CD4-positive, alpha-beta memory T cell (primary cell): ENCODE results near the gene ORAI1. TPM values are rescaled to one million over a fixed set of nuclear protein-coding genes. Genes with fewer than 3 reads are reported as not detected.
"Not testable (repeated sequence)": the region's sequence is repeated elsewhere in the genome, so short reads cannot be mapped to it uniquely, and the experiment has no call there.

Experiments
- CTCF ChIA-PET: fragments of 350-600 bp; sonication (Branson Sonifier 250); formaldehyde crosslinking; loops from one replicate; lab custom pipeline; 2021; ENCODE audit warnings: inconsistent platforms; ENCODE audit not compliant: partially characterized antibody; lab: Charles Lee
- POLR2A ChIA-PET: fragments of 350-600 bp; sonication (Branson Sonifier 250); formaldehyde crosslinking; loops from one replicate; lab custom pipeline; 2021; ENCODE audit not compliant: partially characterized antibody; lab: Charles Lee
- DNase-seq, 5 donors: peaks; one replicate each; pipeline versions ENCODE4 v3.0.0 to v3.0.0-alpha.2; 2020 to 2022; ENCODE audit warnings: mixed read lengths in 1 of 5
- H3K27ac ChIP-seq: one replicate; pipeline ENCODE4 v1.7.0; 2013; ENCODE audit warnings: low read depth, low read length
- H3K27me3 ChIP-seq: 2 replicates; pipeline ENCODE4 v1.7.0; 2013; ENCODE audit warnings: mild to moderate bottlenecking, low read length, moderate library complexity; ENCODE audit not compliant: insufficient read depth
- H3K36me3 ChIP-seq: 2 replicates; pipeline ENCODE4 v1.7.0; 2013; ENCODE audit warnings: mild to moderate bottlenecking, low read length, moderate library complexity; ENCODE audit not compliant: insufficient read depth
- H3K4me1 ChIP-seq: 2 replicates; pipeline ENCODE4 v1.7.0; 2013; ENCODE audit warnings: mild to moderate bottlenecking, low read length, moderate library complexity; ENCODE audit not compliant: insufficient read depth
- H3K4me3 ChIP-seq, 2 donors: one replicate each; pipeline ENCODE4 v1.7.0; 2013; ENCODE audit warnings: low read length in 2 of 2, mild to moderate bottlenecking in 1 of 2
- H3K9me3 ChIP-seq, 2 donors: one replicate each; pipeline ENCODE4 v1.7.0; 2013; ENCODE audit warnings: low read length in 2 of 2, control low read depth in 1 of 2; ENCODE audit not compliant: control insufficient read depth in 1 of 2
- H3K27ac Mint-ChIP-seq, 7 donors: one replicate each; pipeline ENCODE4 v1.8.0; 2020 to 2021; ENCODE audit warnings: mixed read lengths in 7 of 7, mild to moderate bottlenecking in 6 of 7, inconsistent platforms in 3 of 7, moderate library complexity in 3 of 7
- H3K27me3 Mint-ChIP-seq, 2 donors: one replicate each; pipeline ENCODE4 v1.8.0; 2020 to 2021; ENCODE audit warnings: mixed read lengths in 2 of 2
- H3K36me3 Mint-ChIP-seq, 2 donors: one replicate each; pipeline ENCODE4 v1.8.0; 2020 to 2021; ENCODE audit warnings: mixed read lengths in 2 of 2, inconsistent platforms in 1 of 2, mild to moderate bottlenecking in 1 of 2
- H3K4me1 Mint-ChIP-seq, 4 donors: one replicate each; pipeline ENCODE4 v1.8.0; 2020 to 2021; ENCODE audit warnings: mixed read lengths in 4 of 4, mild to moderate bottlenecking in 1 of 4
- H3K4me3 Mint-ChIP-seq, 8 donors: one replicate each; pipeline ENCODE4 v1.8.0; 2020 to 2021; ENCODE audit warnings: mixed read lengths in 8 of 8, mild to moderate bottlenecking in 7 of 8, moderate library complexity in 6 of 8, inconsistent platforms in 3 of 8
- H3K9me3 Mint-ChIP-seq, 8 donors: one replicate each; pipeline ENCODE4 v1.8.0; 2020 to 2021; ENCODE audit warnings: mixed read lengths in 8 of 8, mild to moderate bottlenecking in 5 of 8, inconsistent platforms in 3 of 8, moderate library complexity in 1 of 8
- intact Hi-C: fragments of 100-400 bp; cut with micrococcal nuclease; formaldehyde crosslinking; loops from one replicate; pipeline ENCODE4 v1.15.1; 2023
- polyA plus RNA-seq, 2 donors: library from polyadenylated mRNA; unstranded; fragments of 300-500 nt; fragmentation: Illumina TruSeq; gene quantifications; one replicate each; pipeline ENCODE4 v1.2.3, GENCODE V29; 2021
- total RNA-seq, 2 experiments: library from RNA; stranded (reverse); gene quantifications; one replicate each; pipeline ENCODE4 v1.2.3, GENCODE V29; 2021

Gene ORAI1
- total and polyA plus RNA-seq, 4 experiments from 2014 or later = 48.8 to 235 (median 119) TPM

DNA sequence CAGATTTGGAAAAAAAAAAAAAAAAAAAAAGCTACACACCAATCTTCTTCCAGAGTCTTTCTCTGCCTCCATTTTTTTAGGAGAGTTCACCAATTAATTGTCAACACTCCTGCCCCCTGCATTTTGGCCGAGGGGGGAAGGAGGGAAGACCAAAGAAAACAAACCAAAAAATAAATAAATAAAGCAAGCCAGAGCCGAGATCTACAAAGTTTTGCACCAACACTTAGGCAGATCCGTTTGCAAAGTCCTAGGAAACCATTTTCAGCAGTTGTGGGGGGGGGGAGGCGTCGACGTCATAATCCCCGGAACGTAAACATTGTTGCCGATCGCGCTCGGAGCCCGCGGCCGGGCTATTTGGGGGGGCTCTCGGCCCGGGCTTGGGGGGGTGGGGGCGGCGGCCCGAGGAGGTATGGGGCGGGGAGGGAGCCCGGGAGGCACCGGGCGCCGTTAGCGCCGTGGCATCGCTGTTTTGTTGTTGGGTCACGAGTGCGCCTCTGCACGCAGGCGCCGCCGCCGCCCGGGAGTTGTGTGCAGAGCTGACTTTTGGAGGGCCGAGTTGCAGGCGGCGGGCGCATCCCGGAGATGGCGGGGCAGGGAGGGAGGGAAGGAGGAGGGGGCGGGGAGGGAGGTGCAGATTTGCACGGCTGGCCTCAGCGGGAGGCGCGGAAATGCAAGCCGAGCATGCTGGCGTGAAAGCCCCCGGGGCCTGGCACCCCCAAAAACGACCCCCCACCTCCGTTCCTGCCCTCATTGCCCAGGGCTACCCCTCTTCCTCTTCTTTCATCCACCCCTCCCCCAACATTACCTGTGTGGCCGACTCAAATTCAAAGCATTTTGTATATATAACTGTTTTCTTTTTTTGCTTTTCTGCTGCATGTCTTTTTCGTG, 46.1 kb upstream of the ORAI1 start:
- DNase-seq = peak; percentile 74 to 86 (median 77)
- ChIA-PET CTCF (interaction anchor here (0.7 to 9.4 kb wide), 13 partner anchors 10 to 214 kb away, joined by 3 to 107 read pairs (median 6); partner anchors contain the start of genes ORAI1 and RHOF), POLR2A (interaction anchor here (0.6 to 10.0 kb wide), 36 partner anchors 10 to 226 kb away, joined by 3 to 254 read pairs (median 6); partner anchors contain the start of genes MORN3, ORAI1, RHOF and RNF34)
- Mint-ChIP-seq H3K9me3 (peaks cover 0 to 2% (median 0%) of the 10 kb centered on the region in 8 donors), H3K27me3 (no peaks in the 10 kb centered on the region), H3K27ac (peak overlapping the region; percentile 92 to 99 (median 98)), H3K36me3 (peaks cover 7 to 30% of the 10 kb centered on the region in 2 donors), H3K4me3 (peak overlapping the region; percentile 95 to 99 (median 98)), H3K4me1 (peaks cover 21 to 65% (median 44%) of the 10 kb centered on the region in 4 donors)
- H3K36me3 ChIP-seq = peaks cover 7% of the 10 kb centered on the region
- H3K4me3 ChIP-seq = peak overlapping the region; percentile 63 to 87
- intact Hi-C loops = loop anchor here (1.0 to 5.0 kb wide), 5 partner anchors 10 to 212 kb away; partner anchors contain the start of genes ORAI1 and RHOF
- no peaks in the 10 kb centered on the region for H3K27me3 ChIP-seq
- no peaks in the 10 kb centered on the region for H3K9me3 ChIP-seq
- peak overlapping the region; percentile 71 for H3K27ac ChIP-seq
- peaks cover 53% of the 10 kb centered on the region for H3K4me1 ChIP-seq

DNA sequence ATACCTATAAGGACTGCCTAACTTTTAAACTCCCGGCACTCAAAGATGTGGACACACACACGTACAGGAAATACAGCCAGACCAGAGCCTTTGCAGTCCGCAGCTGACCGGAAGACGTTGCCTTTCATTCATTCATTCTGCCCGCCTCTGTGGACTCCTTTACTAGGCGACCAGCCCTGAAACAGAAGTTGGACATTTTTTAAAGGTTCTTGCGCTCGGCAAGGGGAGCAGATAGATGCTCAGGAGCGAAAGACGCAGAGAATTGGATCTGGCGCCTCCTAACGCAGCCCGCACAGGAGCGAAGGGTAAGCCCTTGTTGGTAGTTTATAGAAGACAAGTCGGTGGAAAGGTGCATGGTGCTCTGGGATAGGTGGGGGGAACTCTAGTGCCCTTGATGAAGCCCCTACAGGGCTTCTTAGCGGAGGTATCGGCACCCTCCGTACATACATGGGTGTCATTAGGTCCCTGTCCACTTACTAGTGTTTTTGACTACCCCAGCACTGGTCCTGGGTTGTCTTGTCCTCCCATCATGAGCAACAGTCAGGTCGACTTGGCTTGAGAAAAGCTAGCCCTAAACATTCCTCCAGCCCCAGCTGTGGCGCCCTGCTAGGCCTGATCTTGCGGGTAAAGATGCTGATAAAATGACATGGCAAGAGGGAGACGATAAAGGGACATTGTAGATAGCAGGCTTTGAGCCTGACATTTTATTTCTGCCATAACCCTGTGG, 45.2 kb upstream of the ORAI1 start, which contains the start of gene KDM2B:
Gene KDM2B, minus strand, starts transcription at position 65 of the 727 bp plus-strand sequence. CDS start 112 bp downstream, outside the sequence.
- Histone ChIP-seq H3K4me1 (peaks cover 62% of the 10 kb centered on the region), H3K27me3 (no peaks in the 10 kb centered on the region), H3K27ac (peak within 1 kb of the TSS; percentile 71), H3K9me3 (no peaks in the 10 kb centered on the region), H3K4me3 (peak within 1 kb of the TSS; percentile 63 to 87), H3K36me3 (no peaks in the 10 kb centered on the region)
- CTCF ChIA-PET = interaction anchor here (0.7 to 9.4 kb wide), 10 partner anchors 14 to 100 kb away, joined by 3 to 107 read pairs (median 10); partner anchors contain the start of gene ORAI1
- Mint-ChIP-seq H3K36me3 (peaks cover 0 to 21% of the 10 kb centered on the region in 2 donors), H3K9me3 (peaks cover 0 to 2% (median 0%) of the 10 kb centered on the region in 8 donors), H3K4me3 (peak within 1 kb of the TSS; percentile 95 to 99 (median 98)), H3K27me3 (no peaks in the 10 kb centered on the region), H3K4me1 (peaks cover 22 to 58% (median 44%) of the 10 kb centered on the region in 4 donors), H3K27ac (peak within 1 kb of the TSS; percentile 92 to 99 (median 98))
- POLR2A ChIA-PET = interaction anchor here (0.6 to 10.0 kb wide), 22 partner anchors 9 to 221 kb away, joined by 3 to 254 read pairs (median 7); partner anchors contain the start of genes ORAI1, RNF34 and TMEM120B
- intact Hi-C loops = loop anchor here (1.0 to 5.0 kb wide), 4 partner anchors 9 to 92 kb away; partner anchors contain the start of gene ORAI1
- peak in 4 of 5 donors; percentile 19 to 32 (median 25) for DNase-seq

DNA sequence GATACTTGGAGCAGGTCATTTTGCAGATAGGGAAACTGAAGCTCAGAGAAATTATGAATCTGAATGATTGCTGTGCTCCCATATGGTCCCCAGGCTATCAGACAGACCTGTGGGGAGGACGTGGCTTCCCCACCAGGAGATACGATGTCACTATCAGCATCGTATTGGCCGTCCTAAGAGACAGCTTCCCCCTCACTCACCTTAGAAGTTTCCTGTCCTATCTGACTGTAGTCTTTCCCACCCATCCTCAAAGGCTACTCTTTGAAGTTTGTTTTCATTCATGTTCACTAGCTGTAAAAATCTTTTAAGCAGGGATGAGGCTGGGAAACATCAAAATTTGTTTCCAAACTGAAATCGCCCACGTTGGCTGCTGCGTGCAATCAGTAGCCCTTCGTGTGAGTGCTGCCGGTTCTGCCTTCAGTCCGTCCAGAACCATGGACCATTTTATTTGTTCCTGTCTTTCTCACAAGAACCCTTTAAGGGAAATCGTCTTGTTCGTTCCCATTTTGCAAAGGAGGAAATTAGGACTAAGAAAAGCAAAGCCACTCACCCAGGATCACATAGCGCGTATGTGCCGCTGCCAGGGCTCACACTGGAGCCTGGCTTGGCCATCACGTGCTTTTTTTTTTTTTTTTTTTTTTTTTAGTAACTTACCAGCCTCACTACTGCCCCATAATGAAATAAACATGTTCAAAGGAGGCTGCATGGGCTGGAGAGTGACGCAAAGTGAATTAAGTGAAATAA, 44.5 kb upstream of the ORAI1 start:
- Mint-ChIP-seq H3K4me3 (peak overlapping the region; percentile 95 to 99 (median 98)), H3K36me3 (peaks cover 0 to 16% of the 10 kb centered on the region in 2 donors), H3K27ac (peak overlapping the region; percentile 92 to 99 (median 98)), H3K27me3 (no peaks in the 10 kb centered on the region), H3K9me3 (peaks cover 0 to 2% (median 0%) of the 10 kb centered on the region in 8 donors), H3K4me1 (peaks cover 22 to 54% (median 41%) of the 10 kb centered on the region in 4 donors)
- Histone ChIP-seq H3K27ac (peak overlapping the region; percentile 71), H3K4me3 (peak overlapping the region; percentile 63 to 87), H3K9me3 (no peaks in the 10 kb centered on the region), H3K27me3 (no peaks in the 10 kb centered on the region), H3K36me3 (no peaks in the 10 kb centered on the region), H3K4me1 (peaks cover 62% of the 10 kb centered on the region)
- CTCF ChIA-PET = interaction anchor here (0.7 to 1.6 kb wide), 5 partner anchors 29 to 87 kb away, joined by 3 to 11 read pairs (median 5); partner anchors contain the start of gene ORAI1
- intact Hi-C loops = loop anchor here (2.0 to 5.0 kb wide), 2 partner anchors 45 to 91 kb away; no protein-coding TSS in a partner anchor
- POLR2A ChIA-PET = interaction anchor here (0.9 to 10.0 kb wide), 9 partner anchors 9 to 220 kb away, joined by 4 to 254 read pairs (median 21); partner anchors contain the start of gene ORAI1
- peak in 4 of 5 donors; percentile 11 to 22 (median 16) for DNase-seq

DNA sequence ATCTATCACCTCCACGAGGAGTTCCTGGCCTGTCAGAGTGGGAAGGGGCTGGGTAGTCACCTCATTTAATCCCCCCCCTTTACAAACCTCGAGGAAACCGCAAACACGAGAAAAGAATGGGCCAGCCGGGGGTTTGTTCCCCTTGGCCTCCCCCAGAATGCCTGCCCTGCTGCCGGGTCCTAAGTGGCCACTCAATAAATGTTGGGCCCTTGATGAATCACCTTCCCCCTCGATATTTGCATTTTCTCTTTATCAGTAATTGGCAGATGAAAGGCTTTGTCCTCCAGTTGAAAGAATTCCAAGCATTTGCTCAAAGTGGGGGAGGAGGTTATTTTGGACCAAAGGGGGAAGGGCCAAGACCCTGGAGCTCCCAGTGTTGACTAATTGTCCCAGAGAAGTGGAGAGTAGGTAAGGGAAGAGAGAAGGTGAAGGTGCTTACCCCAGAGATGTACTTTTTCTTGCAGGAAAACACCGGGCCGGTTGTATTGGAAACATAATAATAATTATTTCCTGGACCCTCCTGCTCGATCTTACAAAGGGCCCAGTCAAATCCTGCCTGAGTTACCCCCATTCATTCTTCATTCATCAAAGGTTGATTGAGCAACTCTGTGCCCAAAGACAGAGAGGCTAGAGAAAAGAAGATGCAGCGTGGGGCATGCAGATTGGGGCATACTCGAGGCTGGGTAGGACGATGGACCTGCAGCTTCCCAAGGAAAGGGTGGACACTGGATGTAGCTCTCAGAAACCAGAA, 43.6 kb upstream of the ORAI1 start:
- H3K9me3 ChIP-seq = no peaks in the 10 kb centered on the region
- H3K4me1 ChIP-seq = peaks cover 56% of the 10 kb centered on the region
- no peak overlapping the region for H3K4me3 ChIP-seq
- no peak for DNase-seq
- H3K4me1 Mint-ChIP-seq = peaks cover 19 to 48% (median 36%) of the 10 kb centered on the region in 4 donors
- peak overlapping the region; percentile 60 to 98 (median 85) for H3K27ac Mint-ChIP-seq
- peaks cover 0 to 2% (median 0%) of the 10 kb centered on the region in 8 donors for H3K9me3 Mint-ChIP-seq
- peaks cover 0 to 16% of the 10 kb centered on the region in 2 donors for H3K36me3 Mint-ChIP-seq
- no peaks in the 10 kb centered on the region for H3K36me3 ChIP-seq
- ChIA-PET CTCF (interaction anchor here (1.6 to 2.9 kb wide), 3 partner anchors 30 to 86 kb away, joined by 4 to 20 read pairs (median 11); partner anchors contain the start of gene ORAI1), POLR2A (interaction anchor here (1.2 to 10.0 kb wide), 5 partner anchors 8 to 219 kb away, joined by 3 to 254 read pairs (median 37); partner anchors contain the start of gene ORAI1)
- no peaks in the 10 kb centered on the region for H3K27me3 Mint-ChIP-seq
- intact Hi-C loops = loop anchor here (5.0 kb wide), 1 partner anchor 45 kb away; no protein-coding TSS in a partner anchor
- peak overlapping the region in 7 of 8 donors; percentile 27 to 99 (median 55) for H3K4me3 Mint-ChIP-seq
- peak overlapping the region; percentile 71 for H3K27ac ChIP-seq
- no peaks in the 10 kb centered on the region for H3K27me3 ChIP-seq

DNA sequence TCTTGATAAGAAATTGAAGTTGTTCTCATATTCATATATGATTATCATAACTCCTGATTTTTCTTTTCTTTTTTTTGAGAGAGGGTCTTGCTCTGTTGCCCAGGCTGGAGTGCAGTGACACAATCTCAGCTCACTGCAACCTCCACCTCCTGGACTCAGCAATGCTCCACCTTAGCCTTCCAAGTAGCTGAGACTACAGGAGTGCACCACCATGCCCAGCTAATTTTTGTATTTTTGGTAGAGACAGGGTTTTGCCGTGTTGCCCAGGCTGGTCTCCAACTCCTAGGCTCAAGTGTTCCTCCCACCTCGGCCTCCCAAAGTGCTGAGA, 43.0 kb upstream of the ORAI1 start:
- intact Hi-C loops = loop anchor here (5.0 kb wide), 1 partner anchor 46 kb away; no protein-coding TSS in a partner anchor
- H3K4me3 Mint-ChIP-seq = peak overlapping the region in 1 of 8 donors; percentile 17
- POLR2A ChIA-PET = interaction anchor here (0.6 to 9.2 kb wide), 5 partner anchors 10 to 317 kb away, joined by 3 to 216 read pairs (median 7); partner anchors contain the start of gene ORAI1
- H3K36me3 Mint-ChIP-seq = peaks cover 0 to 16% of the 10 kb centered on the region in 2 donors
- H3K27ac ChIP-seq, H3K36me3 ChIP-seq, H3K9me3 Mint-ChIP-seq, H3K27me3 Mint-ChIP-seq, H3K27me3 ChIP-seq, H3K4me3 ChIP-seq, DNase-seq, H3K9me3 ChIP-seq: not testable (repeated sequence)
- peak overlapping the region; percentile 3 to 98 (median 85) for H3K27ac Mint-ChIP-seq
- peaks cover 52% of the 10 kb centered on the region for H3K4me1 ChIP-seq
- CTCF ChIA-PET = interaction anchor here (1.6 to 2.9 kb wide), 2 partner anchors 43 to 85 kb away, joined by 4 to 20 read pairs; partner anchors contain the start of gene ORAI1
- peaks cover 19 to 48% (median 33%) of the 10 kb centered on the region in 4 donors for H3K4me1 Mint-ChIP-seq
